ENCODE measurements around the gene IGHMBP2.

- TF ChIP-seq, protein P1, sequence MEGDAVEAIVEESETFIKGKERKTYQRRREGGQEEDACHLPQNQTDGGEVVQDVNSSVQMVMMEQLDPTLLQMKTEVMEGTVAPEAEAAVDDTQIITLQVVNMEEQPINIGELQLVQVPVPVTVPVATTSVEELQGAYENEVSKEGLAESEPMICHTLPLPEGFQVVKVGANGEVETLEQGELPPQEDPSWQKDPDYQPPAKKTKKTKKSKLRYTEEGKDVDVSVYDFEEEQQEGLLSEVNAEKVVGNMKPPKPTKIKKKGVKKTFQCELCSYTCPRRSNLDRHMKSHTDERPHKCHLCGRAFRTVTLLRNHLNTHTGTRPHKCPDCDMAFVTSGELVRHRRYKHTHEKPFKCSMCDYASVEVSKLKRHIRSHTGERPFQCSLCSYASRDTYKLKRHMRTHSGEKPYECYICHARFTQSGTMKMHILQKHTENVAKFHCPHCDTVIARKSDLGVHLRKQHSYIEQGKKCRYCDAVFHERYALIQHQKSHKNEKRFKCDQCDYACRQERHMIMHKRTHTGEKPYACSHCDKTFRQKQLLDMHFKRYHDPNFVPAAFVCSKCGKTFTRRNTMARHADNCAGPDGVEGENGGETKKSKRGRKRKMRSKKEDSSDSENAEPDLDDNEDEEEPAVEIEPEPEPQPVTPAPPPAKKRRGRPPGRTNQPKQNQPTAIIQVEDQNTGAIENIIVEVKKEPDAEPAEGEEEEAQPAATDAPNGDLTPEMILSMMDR (IDR thresholded peaks at IDR 0.05; ENCODE audit: low read length): no peak
- no peak for TF ChIP-seq EZH2 (IDR thresholded peaks at IDR 0.05; ENCODE audit: borderline replicate concordance, low read length)
Observed at GRCh38 chr11:68892576-68892975, 11.1 kb upstream of the IGHMBP2 start.

Data from OCI-LY1 (cell line).